GM21723 (cell line): ENCODE results near the gene DDX28.
"Not testable (repeated sequence)": the region's sequence is repeated elsewhere in the genome, so short reads cannot be mapped to it uniquely, and the experiment has no call there.

Source experiments
- ATAC-seq: cut with Tn5 transposase; IDR thresholded peaks from one replicate; pipeline ENCODE4 v1.9.1; 2021; ENCODE audit warnings: mild to moderate bottlenecking, moderate library complexity; ENCODE audit not compliant: unreplicated experiment

The DDX28 gene

GRCh38 chr16:68037841-68038597 is 15.0 kb upstream of the DDX28 start:
- ATAC-seq = no peak

GRCh38 chr16:68035227-68035626 is 12.2 kb upstream of the DDX28 start:
- no peak for ATAC-seq

GRCh38 chr16:68033101-68033500 is 10.1 kb upstream of the DDX28 start:
- no peak for ATAC-seq

- ATAC-seq = no peak
Measured at GRCh38 chr16:68031951-68032350, 8.9 kb upstream of the DDX28 start.

GRCh38 chr16:68030108-68030507 is 7.1 kb upstream of the DDX28 start:
- not testable (repeated sequence) for ATAC-seq

GRCh38 chr16:68028996-68029395 is 6.0 kb upstream of the DDX28 start:
- no peak for ATAC-seq

- no peak for ATAC-seq
Measured at GRCh38 chr16:68022278-68022727, 729 bp downstream of the DDX28 start.

GRCh38 chr16:68021490-68021889 is 1.5 kb downstream of the DDX28 start:
- no peak for ATAC-seq

GRCh38 chr16:68019167-68019680 is 3.8 kb downstream of the DDX28 start:
- no peak for ATAC-seq

- ATAC-seq = no peak
Measured at GRCh38 chr16:68015681-68016080, 7.4 kb downstream of the DDX28 start, which contains the start of gene DPEP2NB. Gene DPEP2NB (minus strand): TSS chr16:68015911. CDS start chr16:68015770, 141 bp downstream.

GRCh38 chr16:68013440-68013839 is 9.6 kb downstream of the DDX28 start:
- no peak for ATAC-seq

- ATAC-seq = not testable (repeated sequence)
Measured at GRCh38 chr16:68009872-68010271, 13.2 kb downstream of the DDX28 start.

GRCh38 chr16:68009157-68009735 is 13.8 kb downstream of the DDX28 start:
- no peak for ATAC-seq

- no peak for ATAC-seq
Measured at GRCh38 chr16:68005786-68006286, 17.2 kb downstream of the DDX28 start.

- ATAC-seq = no peak
Measured at GRCh38 chr16:68005211-68005610, 17.8 kb downstream of the DDX28 start.

- no peak for ATAC-seq
Measured at GRCh38 chr16:68003031-68003430, 20.0 kb downstream of the DDX28 start.

- no peak for ATAC-seq
Measured at GRCh38 chr16:68000450-68000849, 22.6 kb downstream of the DDX28 start.

GRCh38 chr16:67999985-68000384 is 23.0 kb downstream of the DDX28 start:
- ATAC-seq = no peak

GRCh38 chr16:67998779-67999688 is 24.0 kb downstream of the DDX28 start, which contains the start of gene DPEP2:
Gene DPEP2 (minus strand): TSS chr16:67999484. CDS start chr16:67993212, 6,272 bp downstream.
- not testable (repeated sequence) for ATAC-seq

GRCh38 chr16:67998231-67998778 is 24.7 kb downstream of the DDX28 start:
- not testable (repeated sequence) for ATAC-seq
